Esophagus muscularis mucosa (tissue), 4 donors: ENCODE data around the gene LMO7. TPM values are rescaled to one million over a fixed set of nuclear protein-coding genes. Genes with fewer than 3 reads are reported as not detected.
"Not testable (repeated sequence)": the region's sequence is repeated elsewhere in the genome, so short reads cannot be mapped to it uniquely, and the experiment has no call there.

ENCODE experiments used
- DNase-seq: peaks from one replicate; pipeline ENCODE4 v3.0.0-alpha.2; 2017; ENCODE audit errors: extremely low spot score
- H3K27ac ChIP-seq, 4 donors: fragments of 200-600 bp; sonication (generic); replicated peaks in 1 of 4; 1 replicate in 3 of 4; 2 replicates in 1 of 4; pipeline ENCODE4 v1.5.1; 2016 to 2019; ENCODE audit warnings: mild to moderate bottlenecking in 1 of 4
- H3K27me3 ChIP-seq, 4 donors: fragments of 200-600 bp; sonication (generic); one replicate each; pipeline versions ENCODE4 v1.5.1 to v1.6.0; 2016 to 2019
- H3K36me3 ChIP-seq, 4 donors: fragments of 200-600 bp; sonication (generic); one replicate each; pipeline ENCODE4 v1.5.1; 2016 to 2019
- H3K4me1 ChIP-seq, 4 donors: fragments of 200-600 bp; sonication (generic); one replicate each; pipeline ENCODE4 v1.5.1; 2016 to 2019
- H3K4me3 ChIP-seq, 4 donors: fragments of 200-600 bp; sonication (generic); 1 replicate in 2 of 4; 2 replicates in 2 of 4; pipeline ENCODE4 v1.5.1; 2016 to 2019; ENCODE audit warnings: mild to moderate bottlenecking in 4 of 4, moderate library complexity in 1 of 4
- H3K9me3 ChIP-seq, 4 donors: fragments of 200-600 bp; sonication (generic); 1 replicate in 3 of 4; 2 replicates in 1 of 4; pipeline ENCODE4 v1.5.1; 2016 to 2019
- EP300 ChIP-seq: sonication (generic); formaldehyde crosslinking; IDR thresholded peaks from one replicate; pipeline ENCODE4 v1.6.1; 2017; ENCODE audit warnings: antibody characterized with exemption
- POLR2A ChIP-seq: fragments of 450-650 bp; IDR thresholded peaks from one replicate; pipeline ENCODE4 v1.6.1; 2017; ENCODE audit warnings: antibody characterized with exemption, moderate library complexity, mild to moderate bottlenecking, low read depth
- POLR2AphosphoS5 ChIP-seq, 2 donors: sonication (generic); formaldehyde crosslinking; IDR thresholded peaks; one replicate each; pipeline ENCODE4 v1.6.1; 2017; ENCODE audit warnings: antibody characterized with exemption in 2 of 2
- WGBS: methylation state at CpG from one replicate; pipeline ENCODE4 v1.1.5; 2018; 5-methylcytosine and 5-hydroxymethylcytosine counted together
- intact Hi-C: fragments of 100-400 bp; cut with DNase I; formaldehyde crosslinking; loops from one replicate; pipeline ENCODE4 v1.15.1; 2023
- total RNA-seq, 4 donors: library from RNA; depleted of rRNA; stranded (reverse); fragments of >200 nt; gene quantifications; one replicate each; pipeline versions ENCODE4 v1.1.0 to v1.2.1, GENCODE V29; 2016
- TF ChIP-seq, protein P1 (sequence below), 3 experiments: fragments of 200-600 bp in 2 of 3; fragments of 450-650 bp in 1 of 3; sonication (generic) in 2 of 3; IDR thresholded peaks; one replicate each; pipeline ENCODE4 v1.5.1; 2017 to 2019; ENCODE audit warnings: antibody characterized with exemption in 3 of 3, mild to moderate bottlenecking in 2 of 3, moderate library complexity in 1 of 3

LMO7 gene
- total RNA-seq, 4 donors from 2014 or later = 11.4 to 17.8 (median 14.7) TPM

DNA sequence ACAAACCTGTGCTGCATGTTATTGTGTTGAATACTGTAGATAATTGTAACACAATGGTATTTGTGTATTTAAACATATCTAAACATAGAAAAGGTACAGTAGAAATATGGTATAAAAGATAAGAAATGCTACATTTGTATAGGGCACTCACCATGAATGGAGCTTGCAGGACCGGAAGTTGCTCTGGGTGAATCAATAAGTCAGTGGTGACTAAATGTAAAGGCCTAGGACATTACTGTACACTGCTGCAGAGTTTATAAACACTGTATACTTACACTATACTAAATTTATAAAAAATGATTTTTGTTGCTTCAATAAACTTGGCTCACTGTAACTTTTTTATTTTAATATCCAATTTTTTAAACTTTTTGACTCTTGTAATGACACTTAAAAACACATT, 34.4 kb downstream of the LMO7 start:
- TF ChIP-seq, protein P1, sequence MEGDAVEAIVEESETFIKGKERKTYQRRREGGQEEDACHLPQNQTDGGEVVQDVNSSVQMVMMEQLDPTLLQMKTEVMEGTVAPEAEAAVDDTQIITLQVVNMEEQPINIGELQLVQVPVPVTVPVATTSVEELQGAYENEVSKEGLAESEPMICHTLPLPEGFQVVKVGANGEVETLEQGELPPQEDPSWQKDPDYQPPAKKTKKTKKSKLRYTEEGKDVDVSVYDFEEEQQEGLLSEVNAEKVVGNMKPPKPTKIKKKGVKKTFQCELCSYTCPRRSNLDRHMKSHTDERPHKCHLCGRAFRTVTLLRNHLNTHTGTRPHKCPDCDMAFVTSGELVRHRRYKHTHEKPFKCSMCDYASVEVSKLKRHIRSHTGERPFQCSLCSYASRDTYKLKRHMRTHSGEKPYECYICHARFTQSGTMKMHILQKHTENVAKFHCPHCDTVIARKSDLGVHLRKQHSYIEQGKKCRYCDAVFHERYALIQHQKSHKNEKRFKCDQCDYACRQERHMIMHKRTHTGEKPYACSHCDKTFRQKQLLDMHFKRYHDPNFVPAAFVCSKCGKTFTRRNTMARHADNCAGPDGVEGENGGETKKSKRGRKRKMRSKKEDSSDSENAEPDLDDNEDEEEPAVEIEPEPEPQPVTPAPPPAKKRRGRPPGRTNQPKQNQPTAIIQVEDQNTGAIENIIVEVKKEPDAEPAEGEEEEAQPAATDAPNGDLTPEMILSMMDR (IDR thresholded peaks at IDR 0.05) = no peak
- no peak for TF ChIP-seq POLR2A
- TF ChIP-seq POLR2AphosphoS5 (IDR thresholded peaks at IDR 0.05) = no peak
- TF ChIP-seq EP300 = no peak
- Histone ChIP-seq H3K36me3 (no peaks in the 10 kb centered on the region), H3K9me3 (no peaks in the 10 kb centered on the region), H3K27me3 (no peaks in the 10 kb centered on the region), H3K4me1 (peaks cover 0 to 7% (median 3%) of the 10 kb centered on the region in 4 donors), H3K4me3 (no peak overlapping the region), H3K27ac (no peak overlapping the region)
- 83% methylated on average over 1 of the region's 1 CpG for WGBS
- DNase-seq = no peak
- intact Hi-C loops = no loop called here

DNA sequence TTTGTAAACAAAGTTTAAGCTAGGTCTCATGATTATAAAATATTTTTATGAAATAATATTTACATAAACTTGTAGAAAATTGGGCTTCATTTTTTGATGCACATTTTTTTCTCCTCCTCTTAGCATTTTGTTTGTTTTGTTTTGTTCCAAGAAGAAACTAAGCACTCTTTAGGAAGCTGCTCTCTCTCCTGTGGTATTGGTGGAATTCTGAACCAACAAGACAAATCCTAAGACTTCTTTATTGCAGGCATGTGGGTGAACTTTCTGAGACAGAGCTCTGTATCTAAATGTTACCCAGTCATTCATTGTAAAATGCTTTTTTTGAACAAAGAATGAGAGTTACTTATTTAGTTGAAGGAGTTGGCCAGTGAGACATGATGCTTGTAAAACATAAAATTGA, 39.3 kb downstream of the LMO7 start:
- no peak overlapping the region for H3K4me3 ChIP-seq
- peaks cover 0 to 9% (median 4%) of the 10 kb centered on the region in 4 donors for H3K4me1 ChIP-seq
- intact Hi-C loops = no loop called here
- no peak overlapping the region for H3K27ac ChIP-seq
- H3K36me3 ChIP-seq = no peaks in the 10 kb centered on the region
- no peaks in the 10 kb centered on the region for H3K27me3 ChIP-seq
- no peak for TF ChIP-seq POLR2AphosphoS5 (IDR thresholded peaks at IDR 0.05)
- TF ChIP-seq EP300 = no peak
- TF ChIP-seq, protein P1 (IDR thresholded peaks at IDR 0.05) = no peak
- TF ChIP-seq POLR2A = no peak
- no peaks in the 10 kb centered on the region for H3K9me3 ChIP-seq
- DNase-seq = no peak

DNA sequence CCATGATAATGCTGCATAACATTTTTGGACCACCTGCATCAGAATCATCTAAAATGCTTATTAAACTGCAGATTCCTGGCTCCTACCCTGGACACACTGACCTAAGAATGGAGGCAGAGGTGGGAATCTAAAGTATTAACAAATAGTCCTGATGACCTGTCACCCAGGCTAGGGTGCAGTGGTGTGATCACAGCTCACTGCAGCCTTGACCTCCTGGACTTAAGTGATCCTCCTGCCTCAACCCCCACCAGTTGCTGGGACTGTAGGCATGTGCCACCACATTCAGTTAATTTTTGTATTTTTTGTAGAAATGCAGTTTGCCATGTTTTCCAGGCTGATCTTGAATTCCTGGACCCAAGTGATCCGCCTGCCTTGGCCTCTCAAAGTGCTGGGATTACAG, 43.3 kb downstream of the LMO7 start:
- H3K27ac ChIP-seq = no peak overlapping the region
- WGBS = 100% methylated on average over 1 of the region's 1 CpG
- H3K4me1 ChIP-seq = peaks cover 0 to 9% (median 3%) of the 10 kb centered on the region in 4 donors
- H3K36me3 ChIP-seq = no peaks in the 10 kb centered on the region
- intact Hi-C loops = no loop called here
- no peaks in the 10 kb centered on the region for H3K27me3 ChIP-seq
- no peak for DNase-seq
- no peak for TF ChIP-seq EP300
- no peak for TF ChIP-seq POLR2A
- no peak for TF ChIP-seq POLR2AphosphoS5 (IDR thresholded peaks at IDR 0.05)
- TF ChIP-seq, protein P1 (IDR thresholded peaks at IDR 0.05) = no peak
- no peaks in the 10 kb centered on the region for H3K9me3 ChIP-seq
- H3K4me3 ChIP-seq = no peak overlapping the region

DNA sequence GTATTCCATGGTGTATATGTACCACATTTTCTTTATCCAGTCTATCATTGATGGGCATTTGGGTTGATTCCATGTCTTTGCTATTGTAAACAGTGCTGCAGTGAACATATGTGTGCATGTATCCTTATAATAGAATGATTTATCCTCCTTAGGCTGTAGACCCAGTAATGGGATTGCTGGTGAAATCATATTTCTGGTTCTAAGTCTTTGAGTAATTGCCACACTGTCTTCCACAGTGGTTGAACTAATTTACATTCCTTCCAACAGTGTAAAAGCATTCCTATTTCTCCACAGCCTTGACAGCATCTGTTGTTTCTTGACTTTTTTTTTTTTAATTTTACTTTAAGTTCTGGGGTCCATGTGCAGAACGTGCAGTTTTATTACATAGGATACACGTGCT, 44.1 kb downstream of the LMO7 start:
- H3K9me3 ChIP-seq, H3K27me3 ChIP-seq, H3K36me3 ChIP-seq, H3K27ac ChIP-seq, H3K4me1 ChIP-seq, DNase-seq, H3K4me3 ChIP-seq, intact Hi-C loops: not testable (repeated sequence)
- WGBS = 92% methylated on average over 2 of the region's 2 CpGs

DNA sequence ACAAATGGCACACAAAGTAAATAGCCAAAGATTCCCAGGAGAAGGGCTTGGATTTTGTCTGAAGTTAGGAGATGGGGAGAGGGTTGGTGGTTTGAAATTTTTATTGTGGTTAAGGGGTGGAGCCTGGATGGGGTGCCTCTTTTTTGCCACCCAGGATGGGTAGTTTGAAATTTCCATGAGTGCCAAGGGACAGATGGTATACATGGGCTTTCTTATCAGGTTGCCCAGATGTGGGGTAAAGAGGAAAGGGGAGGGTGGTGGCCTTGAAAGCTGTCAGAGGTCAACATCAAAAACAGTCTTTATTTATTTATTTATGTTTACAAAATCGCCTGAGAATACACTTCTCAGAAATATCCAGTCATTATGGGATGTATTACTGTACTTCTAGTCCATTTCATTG, 46.2 kb downstream of the LMO7 start:
- Histone ChIP-seq H3K4me1 (no peaks in the 10 kb centered on the region), H3K27me3 (no peaks in the 10 kb centered on the region), H3K36me3 (no peaks in the 10 kb centered on the region), H3K4me3 (no peak overlapping the region), H3K9me3 (no peaks in the 10 kb centered on the region), H3K27ac (no peak overlapping the region)
- no peak for TF ChIP-seq POLR2A
- TF ChIP-seq POLR2AphosphoS5 (IDR thresholded peaks at IDR 0.05) = no peak
- TF ChIP-seq EP300 = no peak
- TF ChIP-seq, protein P1 (IDR thresholded peaks at IDR 0.05) = no peak
- WGBS = 82% methylated on average over 1 of the region's 1 CpG
- DNase-seq = no peak
- intact Hi-C loops = no loop called here
